Neural cell (in vitro differentiated cells): ENCODE data around the gene TNNT3. TPM values are rescaled to one million over a fixed set of nuclear protein-coding genes. Genes with fewer than 3 reads are reported as not detected.

ENCODE experiments used
- H2AFZ ChIP-seq: fragments of 200-600, 300-800 bp; sonication (generic), shearing (Covaris generic); 2 replicates; pipeline ENCODE4 v1.6.0; 2014; ENCODE audit warnings: low read depth, mild to moderate bottlenecking, antibody characterized with exemption, low read length, moderate library complexity
- H3F3A ChIP-seq: fragments of 200-600 bp; shearing (Covaris generic); 2 replicates; pipeline ENCODE4 v1.6.1; 2016; ENCODE audit warnings: mild to moderate bottlenecking, moderate library complexity, mixed read lengths, antibody characterized with exemption, low read length; ENCODE audit not compliant: insufficient read depth, poor library complexity, severe bottlenecking
- H3K27ac ChIP-seq: fragments of 200-600, 300-800 bp; sonication (generic), shearing (Covaris generic); 2 replicates; pipeline ENCODE4 v1.5.1; 2014; ENCODE audit warnings: mild to moderate bottlenecking, low read length, moderate library complexity
- H3K27me3 ChIP-seq: fragments of 300-800, 200-600 bp; sonication (generic), shearing (Covaris generic); 2 replicates; pipeline ENCODE4 v1.6.0; 2014; ENCODE audit warnings: mild to moderate bottlenecking, low read depth, low read length, moderate library complexity; ENCODE audit not compliant: insufficient read depth
- H3K36me3 ChIP-seq: fragments of 300-800, 200-600 bp; sonication (generic), shearing (Covaris generic); 2 replicates; pipeline ENCODE4 v1.5.1; 2014; ENCODE audit warnings: mild to moderate bottlenecking, antibody characterized with exemption, low read length, moderate library complexity; ENCODE audit not compliant: insufficient read depth
- H3K4me2 ChIP-seq: fragments of 300-800, 200-600 bp; sonication (generic), shearing (Covaris generic); 2 replicates; pipeline ENCODE4 v1.6.0; 2014; ENCODE audit warnings: mild to moderate bottlenecking, low read length
- H3K4me3 ChIP-seq: fragments of 300-800, 200-600 bp; sonication (generic), shearing (Covaris generic); 2 replicates; pipeline ENCODE4 v1.5.1; 2014; ENCODE audit warnings: mild to moderate bottlenecking, low read length, moderate library complexity
- H3K79me2 ChIP-seq: fragments of 200-600 bp; shearing (Covaris generic); replicated peaks from 2 replicates; pipeline ENCODE4 v1.6.0; 2014; ENCODE audit warnings: mild to moderate bottlenecking, low read length, moderate library complexity; ENCODE audit not compliant: insufficient read depth
- H3K9ac ChIP-seq: fragments of 300-800, 200-600 bp; sonication (generic), shearing (Covaris generic); 2 replicates; pipeline ENCODE4 v1.6.1; 2016; ENCODE audit warnings: mild to moderate bottlenecking, low read length, mixed read lengths
- H3K9me2 ChIP-seq: fragments of 200-600 bp; shearing (Covaris generic); 2 replicates; pipeline ENCODE4 v1.6.1; 2016; ENCODE audit warnings: mild to moderate bottlenecking, low read length, mixed read lengths; ENCODE audit not compliant: insufficient read depth
- H3K9me3 ChIP-seq: fragments of 200-600, 300-800 bp; sonication (generic), shearing (Covaris generic); 2 replicates; pipeline ENCODE4 v1.6.1; 2016; ENCODE audit warnings: mild to moderate bottlenecking, mixed run types, low read length, moderate library complexity, mixed read lengths
- H4K20me1 ChIP-seq: fragments of 200-600 bp; shearing (Covaris generic); 2 replicates; pipeline ENCODE4 v1.6.1; 2016; ENCODE audit warnings: mild to moderate bottlenecking, mixed run types; ENCODE audit not compliant: insufficient read depth
- EP300 ChIP-seq: fragments of 450-650 bp; conservative IDR thresholded peaks from 2 replicates; pipeline ENCODE4 v1.6.1; 2014; ENCODE audit warnings: antibody characterized with exemption, mild to moderate bottlenecking, moderate library complexity; ENCODE audit not compliant: poor library complexity, severe bottlenecking
- EZH2 ChIP-seq: fragments of 200-600, 300-800 bp; shearing (Covaris generic), sonication (generic); IDR thresholded peaks from 2 replicates; pipeline ENCODE4 v1.6.1; 2014; ENCODE audit warnings: antibody characterized with exemption, low read length, borderline replicate concordance, mild to moderate bottlenecking; ENCODE audit not compliant: insufficient read depth, poor library complexity, severe bottlenecking
- MXI1 ChIP-seq: fragments of 450-650 bp; conservative IDR thresholded peaks from 2 replicates; pipeline ENCODE4 v1.6.1; 2014; ENCODE audit warnings: antibody characterized with exemption, mild to moderate bottlenecking; ENCODE audit not compliant: poor library complexity, severe bottlenecking
- POLR2AphosphoS5 ChIP-seq: IDR thresholded peaks from 2 replicates; pipeline ENCODE4 v1.6.1; 2012
- RAD21 ChIP-seq: fragments of 450-650 bp; conservative IDR thresholded peaks from 2 replicates; pipeline ENCODE4 v1.6.1; 2014; ENCODE audit warnings: antibody characterized with exemption, mild to moderate bottlenecking, moderate library complexity
- SMC3 ChIP-seq: fragments of 450-650 bp; conservative IDR thresholded peaks from 2 replicates; pipeline ENCODE4 v1.6.1; 2014; ENCODE audit warnings: antibody characterized with exemption, mild to moderate bottlenecking, moderate library complexity; ENCODE audit not compliant: poor library complexity
- TAF1 ChIP-seq: IDR thresholded peaks from 2 replicates; pipeline ENCODE4 v1.6.1; 2012; ENCODE audit warnings: low read depth
- polyA plus RNA-seq: library from polyadenylated mRNA; depleted of rRNA; stranded (reverse); fragments of >200 nt; gene quantifications from 2 replicates; pipeline ENCODE4 v1.2.3, GENCODE V29; 2014
- TF ChIP-seq, protein P1 (sequence below): fragments of 450-650 bp; IDR thresholded peaks from 2 replicates; pipeline ENCODE4 v1.5.1; 2014; ENCODE audit warnings: antibody characterized with exemption, mild to moderate bottlenecking, moderate library complexity; ENCODE audit not compliant: poor library complexity, severe bottlenecking
- TF ChIP-seq, protein P2 (sequence below): IDR thresholded peaks from 2 replicates; pipeline ENCODE4 v1.6.1; 2012; ENCODE audit warnings: borderline replicate concordance

The TNNT3 gene
- polyA plus RNA-seq, 1 donor from 2014 or later, result not detected

DNA sequence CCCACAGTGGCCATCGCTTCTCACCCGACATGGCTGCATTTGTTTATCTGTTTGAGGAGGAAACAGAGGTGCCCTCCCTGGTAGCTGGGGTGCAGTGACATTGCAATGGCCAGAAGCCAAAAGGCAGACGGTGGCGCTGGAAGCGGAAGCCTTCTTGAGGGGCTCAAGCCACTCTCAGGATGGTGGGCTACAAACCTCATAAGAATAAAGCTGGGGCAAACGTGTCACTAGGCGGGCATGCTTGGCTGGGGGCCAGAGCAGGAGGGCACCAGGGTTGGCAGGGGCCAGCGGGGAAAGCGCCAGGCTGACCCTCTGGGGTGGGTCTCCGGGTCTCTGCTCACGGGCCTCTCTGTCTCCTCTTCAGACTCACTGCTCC, 12.6 kb downstream of the TNNT3 start:
- Histone ChIP-seq H3K79me2 (no peaks in the 10 kb centered on the region), H3K4me3 (no peak overlapping the region), H2AFZ (no peak overlapping the region), H3K9me2 (no peaks in the 10 kb centered on the region), H3K27me3 (no peaks in the 10 kb centered on the region), H3K36me3 (no peaks in the 10 kb centered on the region), H3K9me3 (no peaks in the 10 kb centered on the region), H3K9ac (no peak overlapping the region), H4K20me1 (no peaks in the 10 kb centered on the region), H3F3A (no peaks in the 10 kb centered on the region), H3K27ac (no peak overlapping the region), H3K4me2 (no peak overlapping the region)
- TF ChIP-seq MXI1, result no peak
- no peak for TF ChIP-seq EP300
- TF ChIP-seq EZH2, result no peak
- no peak for TF ChIP-seq TAF1
- TF ChIP-seq, protein P1, sequence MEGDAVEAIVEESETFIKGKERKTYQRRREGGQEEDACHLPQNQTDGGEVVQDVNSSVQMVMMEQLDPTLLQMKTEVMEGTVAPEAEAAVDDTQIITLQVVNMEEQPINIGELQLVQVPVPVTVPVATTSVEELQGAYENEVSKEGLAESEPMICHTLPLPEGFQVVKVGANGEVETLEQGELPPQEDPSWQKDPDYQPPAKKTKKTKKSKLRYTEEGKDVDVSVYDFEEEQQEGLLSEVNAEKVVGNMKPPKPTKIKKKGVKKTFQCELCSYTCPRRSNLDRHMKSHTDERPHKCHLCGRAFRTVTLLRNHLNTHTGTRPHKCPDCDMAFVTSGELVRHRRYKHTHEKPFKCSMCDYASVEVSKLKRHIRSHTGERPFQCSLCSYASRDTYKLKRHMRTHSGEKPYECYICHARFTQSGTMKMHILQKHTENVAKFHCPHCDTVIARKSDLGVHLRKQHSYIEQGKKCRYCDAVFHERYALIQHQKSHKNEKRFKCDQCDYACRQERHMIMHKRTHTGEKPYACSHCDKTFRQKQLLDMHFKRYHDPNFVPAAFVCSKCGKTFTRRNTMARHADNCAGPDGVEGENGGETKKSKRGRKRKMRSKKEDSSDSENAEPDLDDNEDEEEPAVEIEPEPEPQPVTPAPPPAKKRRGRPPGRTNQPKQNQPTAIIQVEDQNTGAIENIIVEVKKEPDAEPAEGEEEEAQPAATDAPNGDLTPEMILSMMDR, result no peak
- TF ChIP-seq POLR2AphosphoS5, result no peak
- TF ChIP-seq, protein P2, sequence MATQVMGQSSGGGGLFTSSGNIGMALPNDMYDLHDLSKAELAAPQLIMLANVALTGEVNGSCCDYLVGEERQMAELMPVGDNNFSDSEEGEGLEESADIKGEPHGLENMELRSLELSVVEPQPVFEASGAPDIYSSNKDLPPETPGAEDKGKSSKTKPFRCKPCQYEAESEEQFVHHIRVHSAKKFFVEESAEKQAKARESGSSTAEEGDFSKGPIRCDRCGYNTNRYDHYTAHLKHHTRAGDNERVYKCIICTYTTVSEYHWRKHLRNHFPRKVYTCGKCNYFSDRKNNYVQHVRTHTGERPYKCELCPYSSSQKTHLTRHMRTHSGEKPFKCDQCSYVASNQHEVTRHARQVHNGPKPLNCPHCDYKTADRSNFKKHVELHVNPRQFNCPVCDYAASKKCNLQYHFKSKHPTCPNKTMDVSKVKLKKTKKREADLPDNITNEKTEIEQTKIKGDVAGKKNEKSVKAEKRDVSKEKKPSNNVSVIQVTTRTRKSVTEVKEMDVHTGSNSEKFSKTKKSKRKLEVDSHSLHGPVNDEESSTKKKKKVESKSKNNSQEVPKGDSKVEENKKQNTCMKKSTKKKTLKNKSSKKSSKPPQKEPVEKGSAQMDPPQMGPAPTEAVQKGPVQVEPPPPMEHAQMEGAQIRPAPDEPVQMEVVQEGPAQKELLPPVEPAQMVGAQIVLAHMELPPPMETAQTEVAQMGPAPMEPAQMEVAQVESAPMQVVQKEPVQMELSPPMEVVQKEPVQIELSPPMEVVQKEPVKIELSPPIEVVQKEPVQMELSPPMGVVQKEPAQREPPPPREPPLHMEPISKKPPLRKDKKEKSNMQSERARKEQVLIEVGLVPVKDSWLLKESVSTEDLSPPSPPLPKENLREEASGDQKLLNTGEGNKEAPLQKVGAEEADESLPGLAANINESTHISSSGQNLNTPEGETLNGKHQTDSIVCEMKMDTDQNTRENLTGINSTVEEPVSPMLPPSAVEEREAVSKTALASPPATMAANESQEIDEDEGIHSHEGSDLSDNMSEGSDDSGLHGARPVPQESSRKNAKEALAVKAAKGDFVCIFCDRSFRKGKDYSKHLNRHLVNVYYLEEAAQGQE, result no peak
- TF ChIP-seq RAD21, result no peak
- TF ChIP-seq SMC3, result no peak

DNA sequence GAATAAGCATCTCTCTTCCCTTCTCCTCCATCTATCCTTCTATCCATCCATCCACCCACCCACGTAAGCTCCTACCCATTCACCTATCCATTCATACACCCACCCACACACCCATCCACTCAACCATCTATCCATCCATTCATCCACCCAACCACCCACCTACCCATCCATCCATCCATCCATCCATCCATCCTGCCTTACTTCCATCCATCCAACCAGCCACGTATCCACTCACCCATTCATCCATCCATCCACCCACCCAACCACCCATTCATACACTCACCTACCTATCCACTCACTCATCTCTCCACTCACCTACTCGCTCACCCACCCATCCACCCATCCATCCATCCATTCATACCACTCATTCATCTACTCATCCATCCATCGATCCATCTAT, 13.2 kb downstream of the TNNT3 start:
- Histone ChIP-seq H3K9ac (no peak overlapping the region), H3K4me2 (no peak overlapping the region), H3K27me3 (no peaks in the 10 kb centered on the region), H3K36me3 (no peaks in the 10 kb centered on the region), H3F3A (no peaks in the 10 kb centered on the region), H2AFZ (no peak overlapping the region), H3K9me2 (no peaks in the 10 kb centered on the region), H3K9me3 (no peaks in the 10 kb centered on the region), H3K27ac (no peak overlapping the region), H3K79me2 (no peaks in the 10 kb centered on the region), H4K20me1 (no peaks in the 10 kb centered on the region), H3K4me3 (no peak overlapping the region)
- TF ChIP-seq MXI1 (no peak), SMC3 (no peak), POLR2AphosphoS5 (no peak), RAD21 (no peak), EZH2 (no peak), EP300 (no peak), TAF1 (no peak)
- TF ChIP-seq, protein P2, result no peak
- TF ChIP-seq, protein P1, result no peak
